AML-193 (cell line): ENCODE data around the gene DCUN1D4.
"Not testable (repeated sequence)": the region's sequence is repeated elsewhere in the genome, so short reads cannot be mapped to it uniquely, and the experiment has no call there.

ENCODE experiments used
- DNase-seq, 2 experiments: peaks; one replicate each; lab custom pipeline; 2025; lab: John Stamatoyannopoulos, UW

DCUN1D4 gene

GRCh38 chr4:51895158-51895557 lies 52.2 kb downstream of the DCUN1D4 start:
- DNase-seq: no peak

- peak; percentile 51 to 60 for DNase-seq
Observed at GRCh38 chr4:51895816-51896408, 53.0 kb downstream of the DCUN1D4 start.

- DNase-seq: no peak
Observed at GRCh38 chr4:51901363-51901762, 58.4 kb downstream of the DCUN1D4 start.

- peak in 1 of 2 experiments; percentile 20 for DNase-seq
Observed at GRCh38 chr4:51906167-51906958, 63.4 kb downstream of the DCUN1D4 start.

- no peak for DNase-seq
Observed at GRCh38 chr4:51907006-51907669, 64.2 kb downstream of the DCUN1D4 start.

GRCh38 chr4:51909236-51909703 lies 66.3 kb downstream of the DCUN1D4 start:
- no peak for DNase-seq

- no peak for DNase-seq
Observed at GRCh38 chr4:51918251-51918650, 75.3 kb downstream of the DCUN1D4 start.

GRCh38 chr4:51923343-51923742 lies 80.4 kb downstream of the DCUN1D4 start:
- no peak for DNase-seq

- DNase-seq: no peak
Observed at GRCh38 chr4:51925307-51925706, 82.4 kb downstream of the DCUN1D4 start.

GRCh38 chr4:51930557-51930956 lies 87.6 kb downstream of the DCUN1D4 start:
- no peak for DNase-seq

GRCh38 chr4:51931461-51931860 lies 88.5 kb downstream of the DCUN1D4 start:
- DNase-seq: no peak

- DNase-seq: no peak
Observed at GRCh38 chr4:51932261-51932660, 89.3 kb downstream of the DCUN1D4 start.

GRCh38 chr4:51932684-51933083 lies 89.7 kb downstream of the DCUN1D4 start:
- DNase-seq: no peak

GRCh38 chr4:51940460-51940859 lies 97.5 kb downstream of the DCUN1D4 start:
- not testable (repeated sequence) for DNase-seq

GRCh38 chr4:51942108-51942832 lies 99.3 kb downstream of the DCUN1D4 start:
- no peak for DNase-seq

- no peak for DNase-seq
Observed at GRCh38 chr4:51942833-51943215, 99.9 kb downstream of the DCUN1D4 start.

- no peak for DNase-seq
Observed at GRCh38 chr4:51943221-51943620, 100.3 kb downstream of the DCUN1D4 start.

- no peak for DNase-seq
Observed at GRCh38 chr4:51958199-51958968, 115.4 kb downstream of the DCUN1D4 start.

- no peak for DNase-seq
Observed at GRCh38 chr4:51960486-51960885, 117.5 kb downstream of the DCUN1D4 start.

- no peak for DNase-seq
Observed at GRCh38 chr4:51963841-51964517, 121.0 kb downstream of the DCUN1D4 start.

GRCh38 chr4:51965862-51966261 lies 122.9 kb downstream of the DCUN1D4 start:
- no peak for DNase-seq
